Measurements from ENCODE around the gene CDH23. TPM values are rescaled to one million over a fixed set of nuclear protein-coding genes. Genes with fewer than 3 reads are reported as not detected.

Gene CDH23
- total RNA-seq, 2 donors from 2014 or later: 8.1 to 9.0 TPM

GRCh38 chr10:71690094-71690720, 293.5 kb downstream of the CDH23 start:
- no peaks in the 10 kb centered on the region for H3K36me3 Mint-ChIP-seq (ENCODE audit: low read depth)
- H3K27ac Mint-ChIP-seq: peak overlapping the region; percentile 5
- ATAC-seq: no peak
- H3K27me3 Mint-ChIP-seq: no peaks in the 10 kb centered on the region
- no peaks in the 10 kb centered on the region for H3K9me3 ChIP-seq (ENCODE audit: control insufficient read depth, low read length, poor library complexity, severe bottlenecking)
- DNase-seq: no peak
- no peak overlapping the region for H3K4me3 Mint-ChIP-seq
- H3K4me1 Mint-ChIP-seq: peaks cover 14% of the 10 kb centered on the region

GRCh38 chr10:71691405-71691804, 294.7 kb downstream of the CDH23 start:
- H3K9me3 ChIP-seq (ENCODE audit: control insufficient read depth, low read length, poor library complexity, severe bottlenecking): no peaks in the 10 kb centered on the region
- no peaks in the 10 kb centered on the region for H3K36me3 Mint-ChIP-seq (ENCODE audit: low read depth)
- peaks cover 14% of the 10 kb centered on the region for H3K4me1 Mint-ChIP-seq
- ATAC-seq (no peak), DNase-seq (no peak)
- no peaks in the 10 kb centered on the region for H3K27me3 Mint-ChIP-seq
- H3K27ac Mint-ChIP-seq: no peak overlapping the region
- no peak overlapping the region for H3K4me3 Mint-ChIP-seq

- H3K36me3 Mint-ChIP-seq (ENCODE audit: low read depth): no peaks in the 10 kb centered on the region
- H3K4me1 Mint-ChIP-seq: peaks cover 17% of the 10 kb centered on the region
- no peak overlapping the region for H3K4me3 Mint-ChIP-seq
- H3K27me3 Mint-ChIP-seq: no peaks in the 10 kb centered on the region
- no peak overlapping the region for H3K27ac Mint-ChIP-seq
- no peak for ATAC-seq
- no peaks in the 10 kb centered on the region for H3K9me3 ChIP-seq (ENCODE audit: control insufficient read depth, low read length, poor library complexity, severe bottlenecking)
- DNase-seq: no peak
Measured at GRCh38 chr10:71692598-71693306, 296.0 kb downstream of the CDH23 start.

- no peaks in the 10 kb centered on the region for H3K9me3 ChIP-seq (ENCODE audit: control insufficient read depth, low read length, poor library complexity, severe bottlenecking)
- DNase-seq (no peak), ATAC-seq (no peak)
- Mint-ChIP-seq H3K4me3 (no peak overlapping the region), H3K27me3 (no peaks in the 10 kb centered on the region), H3K27ac (peak overlapping the region; percentile 88), H3K4me1 (peaks cover 19% of the 10 kb centered on the region), H3K36me3 (ENCODE audit: low read depth) (no peaks in the 10 kb centered on the region)
Measured at GRCh38 chr10:71693377-71693776, 296.7 kb downstream of the CDH23 start.

- ATAC-seq (no peak), DNase-seq (no peak)
- H3K4me1 Mint-ChIP-seq: peaks cover 22% of the 10 kb centered on the region
- H3K27me3 Mint-ChIP-seq: no peaks in the 10 kb centered on the region
- no peaks in the 10 kb centered on the region for H3K36me3 Mint-ChIP-seq (ENCODE audit: low read depth)
- peak overlapping the region; percentile 75 for H3K4me3 Mint-ChIP-seq
- H3K27ac Mint-ChIP-seq: peak overlapping the region; percentile 88
- H3K9me3 ChIP-seq (ENCODE audit: control insufficient read depth, low read length, poor library complexity, severe bottlenecking): no peaks in the 10 kb centered on the region
Measured at GRCh38 chr10:71694039-71694501, 297.4 kb downstream of the CDH23 start.

GRCh38 chr10:71694567-71694968, 297.8 kb downstream of the CDH23 start:
- no peak for DNase-seq
- H3K27ac Mint-ChIP-seq: peak overlapping the region; percentile 88
- peak; percentile 68 for ATAC-seq
- no peaks in the 10 kb centered on the region for H3K27me3 Mint-ChIP-seq
- peaks cover 22% of the 10 kb centered on the region for H3K4me1 Mint-ChIP-seq
- no peaks in the 10 kb centered on the region for H3K36me3 Mint-ChIP-seq (ENCODE audit: low read depth)
- peak overlapping the region; percentile 75 for H3K4me3 Mint-ChIP-seq
- no peaks in the 10 kb centered on the region for H3K9me3 ChIP-seq (ENCODE audit: control insufficient read depth, low read length, poor library complexity, severe bottlenecking)

- H3K4me3 Mint-ChIP-seq: peak overlapping the region; percentile 47
- H3K27me3 Mint-ChIP-seq: no peaks in the 10 kb centered on the region
- H3K27ac Mint-ChIP-seq: peak overlapping the region; percentile 88
- no peak for DNase-seq
- ATAC-seq: no peak
- H3K36me3 Mint-ChIP-seq (ENCODE audit: low read depth): no peaks in the 10 kb centered on the region
- H3K9me3 ChIP-seq (ENCODE audit: control insufficient read depth, low read length, poor library complexity, severe bottlenecking): no peaks in the 10 kb centered on the region
- peaks cover 22% of the 10 kb centered on the region for H3K4me1 Mint-ChIP-seq
Measured at GRCh38 chr10:71695502-71696476, 299.1 kb downstream of the CDH23 start.

GRCh38 chr10:71696628-71697326, 300.1 kb downstream of the CDH23 start:
- H3K4me3 Mint-ChIP-seq: no peak overlapping the region

GRCh38 chr10:71697938-71698709, 301.4 kb downstream of the CDH23 start:
- Mint-ChIP-seq H3K27ac (peak overlapping the region; percentile 11), H3K36me3 (ENCODE audit: low read depth) (no peaks in the 10 kb centered on the region), H3K27me3 (no peaks in the 10 kb centered on the region), H3K4me3 (no peak overlapping the region), H3K4me1 (peaks cover 20% of the 10 kb centered on the region)
- H3K9me3 ChIP-seq (ENCODE audit: control insufficient read depth, low read length, poor library complexity, severe bottlenecking): no peaks in the 10 kb centered on the region
- DNase-seq (no peak), ATAC-seq (peak; percentile 28)

More at GRCh38 chr10:71696628-71697326, 300.1 kb downstream of the CDH23 start:
- Mint-ChIP-seq H3K27me3 (no peaks in the 10 kb centered on the region), H3K36me3 (ENCODE audit: low read depth) (no peaks in the 10 kb centered on the region), H3K27ac (peak overlapping the region; percentile 32), H3K4me1 (peaks cover 20% of the 10 kb centered on the region)
- no peaks in the 10 kb centered on the region for H3K9me3 ChIP-seq (ENCODE audit: control insufficient read depth, low read length, poor library complexity, severe bottlenecking)
- DNase-seq: peak; percentile 40 to 61 (median 48)
- ATAC-seq: peak; percentile 79

- H3K9me3 ChIP-seq (ENCODE audit: control insufficient read depth, low read length, poor library complexity, severe bottlenecking): no peaks in the 10 kb centered on the region
- ATAC-seq (no peak), DNase-seq (no peak)
- Mint-ChIP-seq H3K4me3 (no peak overlapping the region), H3K27me3 (no peaks in the 10 kb centered on the region), H3K4me1 (peaks cover 18% of the 10 kb centered on the region), H3K27ac (peak overlapping the region; percentile 11), H3K36me3 (ENCODE audit: low read depth) (no peaks in the 10 kb centered on the region)
Measured at GRCh38 chr10:71698737-71699136, 302.0 kb downstream of the CDH23 start.

- Mint-ChIP-seq H3K36me3 (ENCODE audit: low read depth) (no peaks in the 10 kb centered on the region), H3K4me3 (no peak overlapping the region), H3K4me1 (peaks cover 8% of the 10 kb centered on the region), H3K27ac (no peak overlapping the region), H3K27me3 (no peaks in the 10 kb centered on the region)
- ATAC-seq: no peak
- H3K9me3 ChIP-seq (ENCODE audit: control insufficient read depth, low read length, poor library complexity, severe bottlenecking): no peaks in the 10 kb centered on the region
- DNase-seq: no peak
Measured at GRCh38 chr10:71700731-71701368, 304.1 kb downstream of the CDH23 start.

Data from T-helper 17 cell (primary cell).